ENCODE data around the gene CACHD1. TPM values are rescaled to one million over a fixed set of nuclear protein-coding genes. Genes with fewer than 3 reads are reported as not detected.

CACHD1 gene
- polyA plus RNA-seq, 2 of the 4 experiments (the other 2 are of a cell fraction), result 0.72 to 1.6 TPM

- TF ChIP-seq HOXA7 (CRISPR knock-in tag; IDR thresholded peaks at IDR 0.05) (no peak), NR3C1 (IDR thresholded peaks at IDR 0.05) (no peak), ATOH8 (CRISPR knock-in tag; IDR thresholded peaks at IDR 0.05; ENCODE audit: low read depth) (no peak), MYC (IDR thresholded peaks at IDR 0.05; ENCODE audit: borderline replicate concordance, low read length) (no peak), ZFP36 (IDR thresholded peaks at IDR 0.05; ENCODE audit: borderline replicate concordance, partially characterized antibody) (no peak)
Measured at GRCh38 chr1:64423526-64423925, 46.4 kb upstream of the CACHD1 start (continued).

- no peak for FAIRE-seq
- POLR2A ChIA-PET, result no interaction called here
- no peak for ATAC-seq
- Histone ChIP-seq H3K4me2 (no peak overlapping the region), H3K4me3 (no peak overlapping the region), H3K27ac (no peak overlapping the region), H3K4me1 (no peaks in the 10 kb centered on the region), H3K9me3 (no peaks in the 10 kb centered on the region)
- DNase-seq (ENCODE audit: low read depth in 1 of 2, low spot score in 1 of 2), result no peak
- TF ChIP-seq HOXB5 (CRISPR knock-in tag; IDR thresholded peaks at IDR 0.05), result no peak
- 87% methylated on average over 1 of the region's 1 CpG for WGBS (ENCODE audit: missing lambda C conversion rate)
- CTCF ChIA-PET, result no interaction called here
Measured at GRCh38 chr1:64424412-64424811, 45.5 kb upstream of the CACHD1 start.

DNA sequence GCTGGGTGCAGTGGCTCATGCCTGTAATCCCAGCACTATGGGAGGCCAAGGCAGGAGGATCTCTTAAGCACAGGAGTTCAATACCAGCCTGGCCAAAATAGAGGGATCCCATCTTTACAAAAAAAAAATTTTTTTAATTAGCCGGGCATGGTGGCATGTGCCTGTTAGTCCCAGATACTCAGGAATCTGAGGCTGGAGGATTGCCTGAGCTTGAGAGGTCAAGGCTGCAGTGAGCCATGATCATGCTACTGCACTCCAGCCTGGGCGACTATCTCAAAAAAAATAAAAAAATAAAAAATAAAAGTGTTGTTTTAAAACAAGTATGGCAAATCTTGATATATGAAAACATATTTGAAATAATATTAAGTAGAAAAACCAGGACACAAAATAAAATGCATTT lies 44.4 kb upstream of the CACHD1 start:
- CTCF ChIA-PET, result no interaction called here
- no peak overlapping the region for H3K4me3 ChIP-seq
- ATAC-seq (no peak), FAIRE-seq (no peak), DNase-seq (ENCODE audit: low read depth in 1 of 2, low spot score in 1 of 2) (no peak)
- POLR2A ChIA-PET, result no interaction called here
- H3K27ac ChIP-seq, result no peak overlapping the region
- 72% methylated on average over 2 of the region's 2 CpGs for WGBS (ENCODE audit: missing lambda C conversion rate)
- H3K4me2 ChIP-seq, result no peak overlapping the region
- no peaks in the 10 kb centered on the region for H3K4me1 ChIP-seq
- H3K9me3 ChIP-seq, result no peaks in the 10 kb centered on the region
- no peak for TF ChIP-seq EHF (CRISPR knock-in tag; IDR thresholded peaks at IDR 0.05)
- TF ChIP-seq ESRRA (IDR thresholded peaks at IDR 0.05; ENCODE audit: borderline replicate concordance, low read length), result no peak

DNA sequence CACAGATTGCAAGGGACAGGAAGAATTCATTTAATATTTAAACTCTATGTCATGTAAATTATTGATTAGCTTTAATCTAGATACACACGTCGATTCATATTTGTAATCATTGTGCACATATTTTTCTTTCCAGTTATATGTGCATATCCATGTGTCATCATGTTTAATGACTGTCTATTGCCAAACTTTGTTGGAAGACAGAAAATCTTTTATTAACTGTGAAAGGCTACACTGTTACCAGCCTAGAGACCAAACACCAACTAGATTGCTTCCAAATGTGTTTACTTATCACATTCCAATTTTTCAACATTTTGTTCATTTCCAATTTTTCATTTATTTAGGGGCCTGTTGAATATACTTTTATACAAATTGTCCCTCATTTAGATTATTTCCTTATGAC lies 43.2 kb upstream of the CACHD1 start:
- H3K9me3 ChIP-seq, result no peaks in the 10 kb centered on the region
- POLR2A ChIA-PET, result no interaction called here
- no peak overlapping the region for H3K4me2 ChIP-seq
- DNase-seq (ENCODE audit: low read depth in 1 of 2, low spot score in 1 of 2) (no peak), ATAC-seq (no peak), FAIRE-seq (no peak)
- WGBS (ENCODE audit: missing lambda C conversion rate), result 31% methylated on average over 2 of the region's 2 CpGs
- no peaks in the 10 kb centered on the region for H3K4me1 ChIP-seq
- no peak overlapping the region for H3K27ac ChIP-seq
- H3K4me3 ChIP-seq, result no peak overlapping the region
- TF ChIP-seq HOXA7 (CRISPR knock-in tag; IDR thresholded peaks at IDR 0.05), result no peak
- TF ChIP-seq EHMT2 (IDR thresholded peaks at IDR 0.05; ENCODE audit: low read depth), result no peak
- no peak for TF ChIP-seq RNF2 (IDR thresholded peaks at IDR 0.05; ENCODE audit: borderline replicate concordance, low read depth)
- CTCF ChIA-PET, result no interaction called here

GRCh38 chr1:64427879-64428278 lies 42.0 kb upstream of the CACHD1 start:
- ChIA-PET CTCF (no interaction called here), POLR2A (no interaction called here)
- Histone ChIP-seq H3K27ac (no peak overlapping the region), H3K4me3 (no peak overlapping the region), H3K4me1 (no peaks in the 10 kb centered on the region), H3K4me2 (no peak overlapping the region), H3K9me3 (no peaks in the 10 kb centered on the region)
- ATAC-seq (no peak), FAIRE-seq (no peak), DNase-seq (ENCODE audit: low read depth in 1 of 2, low spot score in 1 of 2) (no peak)
- 43% methylated on average over 3 of the region's 3 CpGs for WGBS (ENCODE audit: missing lambda C conversion rate)
- TF ChIP-seq MAFK (IDR thresholded peaks at IDR 0.05; ENCODE audit: partially characterized antibody), result no peak
- no peak for TF ChIP-seq RAD21 (conservative IDR thresholded peaks at IDR 0.05 in 1 of 2, IDR thresholded peaks at IDR 0.05 in 1 of 2)
- TF ChIP-seq TP53 (CRISPR knock-in tag; IDR thresholded peaks at IDR 0.05), result no peak
- no peak for TF ChIP-seq PBX3 (IDR thresholded peaks at IDR 0.05)
- TF ChIP-seq ESRRA (IDR thresholded peaks at IDR 0.05; ENCODE audit: borderline replicate concordance, low read length), result no peak
- TF ChIP-seq POLR2AphosphoS2 (conservative IDR thresholded peaks at IDR 0.05; ENCODE audit: low read length), result no peak
- no peak for TF ChIP-seq BHLHE40 (IDR thresholded peaks at IDR 0.05; ENCODE audit: low read depth, low read length)
- no peak for TF ChIP-seq KDM5A (IDR thresholded peaks at IDR 0.05)
- TF ChIP-seq, protein P1, sequence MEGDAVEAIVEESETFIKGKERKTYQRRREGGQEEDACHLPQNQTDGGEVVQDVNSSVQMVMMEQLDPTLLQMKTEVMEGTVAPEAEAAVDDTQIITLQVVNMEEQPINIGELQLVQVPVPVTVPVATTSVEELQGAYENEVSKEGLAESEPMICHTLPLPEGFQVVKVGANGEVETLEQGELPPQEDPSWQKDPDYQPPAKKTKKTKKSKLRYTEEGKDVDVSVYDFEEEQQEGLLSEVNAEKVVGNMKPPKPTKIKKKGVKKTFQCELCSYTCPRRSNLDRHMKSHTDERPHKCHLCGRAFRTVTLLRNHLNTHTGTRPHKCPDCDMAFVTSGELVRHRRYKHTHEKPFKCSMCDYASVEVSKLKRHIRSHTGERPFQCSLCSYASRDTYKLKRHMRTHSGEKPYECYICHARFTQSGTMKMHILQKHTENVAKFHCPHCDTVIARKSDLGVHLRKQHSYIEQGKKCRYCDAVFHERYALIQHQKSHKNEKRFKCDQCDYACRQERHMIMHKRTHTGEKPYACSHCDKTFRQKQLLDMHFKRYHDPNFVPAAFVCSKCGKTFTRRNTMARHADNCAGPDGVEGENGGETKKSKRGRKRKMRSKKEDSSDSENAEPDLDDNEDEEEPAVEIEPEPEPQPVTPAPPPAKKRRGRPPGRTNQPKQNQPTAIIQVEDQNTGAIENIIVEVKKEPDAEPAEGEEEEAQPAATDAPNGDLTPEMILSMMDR (IDR thresholded peaks at IDR 0.05), result no peak
- no peak for TF ChIP-seq HOXA7 (CRISPR knock-in tag; IDR thresholded peaks at IDR 0.05)
- no peak for TF ChIP-seq NPAS2 (CRISPR knock-in tag; IDR thresholded peaks at IDR 0.05; ENCODE audit: borderline replicate concordance)
- TF ChIP-seq EHMT2 (IDR thresholded peaks at IDR 0.05; ENCODE audit: low read depth), result no peak
- TF ChIP-seq ATOH8 (CRISPR knock-in tag; IDR thresholded peaks at IDR 0.05; ENCODE audit: low read depth), result no peak
- TF ChIP-seq, protein P2, sequence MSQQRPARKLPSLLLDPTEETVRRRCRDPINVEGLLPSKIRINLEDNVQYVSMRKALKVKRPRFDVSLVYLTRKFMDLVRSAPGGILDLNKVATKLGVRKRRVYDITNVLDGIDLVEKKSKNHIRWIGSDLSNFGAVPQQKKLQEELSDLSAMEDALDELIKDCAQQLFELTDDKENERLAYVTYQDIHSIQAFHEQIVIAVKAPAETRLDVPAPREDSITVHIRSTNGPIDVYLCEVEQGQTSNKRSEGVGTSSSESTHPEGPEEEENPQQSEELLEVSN (IDR thresholded peaks at IDR 0.05; ENCODE audit: borderline replicate concordance, low read depth), result no peak
- no peak for TF ChIP-seq JUNB (IDR thresholded peaks at IDR 0.05)
- no peak for TF ChIP-seq SREBF2 (IDR thresholded peaks at IDR 0.05)
- no peak for TF ChIP-seq HES2 (IDR thresholded peaks at IDR 0.05)
